Suppressor macrophage (primary cell): ENCODE results near the gene B3GNT5.

Experiments
- DNase-seq, 4 experiments: peaks; one replicate each; pipeline ENCODE4 v3.0.0-alpha.2; 2020 to 2022

Gene B3GNT5

DNA sequence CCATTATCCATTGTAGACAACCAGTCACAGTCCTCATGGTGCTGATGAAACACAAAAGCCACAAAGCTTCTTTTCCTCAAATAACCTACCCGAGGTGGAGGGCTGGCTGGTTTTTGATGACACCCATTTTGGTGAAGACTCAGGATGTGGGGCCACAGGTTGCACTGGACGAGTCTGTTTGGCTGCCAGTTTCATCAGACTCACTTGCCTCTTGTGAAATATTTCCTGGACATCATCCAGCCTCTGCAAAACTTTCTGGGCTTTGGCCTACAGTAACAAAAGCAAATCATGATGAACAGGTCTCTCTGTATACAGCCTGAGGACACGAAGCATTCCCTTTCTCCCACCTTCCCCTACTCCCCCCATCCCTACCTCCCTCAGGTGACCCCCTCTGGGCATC, 42.2 kb downstream of the B3GNT5 start:
- peak; percentile 61 to 76 (median 66) for DNase-seq

DNA sequence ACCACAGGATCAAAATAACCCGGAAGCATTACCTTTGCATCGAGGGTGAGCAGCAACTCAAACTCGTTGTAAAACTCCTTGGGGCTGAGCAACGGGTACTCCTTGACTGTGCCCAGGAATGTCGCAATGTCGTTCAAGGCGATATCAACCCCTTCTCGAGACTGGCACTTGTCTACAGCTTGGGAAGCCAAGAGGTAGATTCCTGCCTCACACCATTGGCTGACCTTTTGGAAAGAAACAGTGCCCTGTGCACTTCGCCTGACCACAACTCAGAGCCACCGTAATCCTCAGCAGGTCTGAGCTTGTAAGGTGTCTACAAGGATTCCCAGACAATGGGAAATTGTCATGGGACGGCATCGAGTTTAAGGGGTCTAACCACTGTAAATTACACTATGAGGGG, 43.9 kb downstream of the B3GNT5 start:
- DNase-seq: no peak

DNA sequence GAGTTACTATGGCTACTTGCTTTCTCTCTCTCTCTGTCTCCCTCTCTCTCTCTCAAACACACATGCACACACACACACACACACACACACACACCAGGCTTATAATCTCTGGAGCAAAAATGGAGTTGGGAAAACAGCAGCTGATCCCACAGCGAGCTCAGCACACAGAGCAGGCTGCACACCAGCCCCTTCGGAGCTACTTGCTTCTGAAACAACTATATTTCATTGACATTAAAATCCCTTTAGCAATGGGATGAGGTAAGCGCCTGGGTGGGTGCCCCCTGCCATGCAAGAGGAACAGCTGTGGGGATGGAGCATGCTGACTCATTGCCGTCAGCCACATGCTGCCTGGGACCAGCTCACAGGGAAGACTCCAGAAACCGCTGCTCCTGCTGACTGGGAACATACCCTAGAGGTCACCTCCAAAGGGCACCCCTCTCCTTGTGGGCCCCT, 45.7 kb downstream of the B3GNT5 start:
- peak; percentile 86 to 94 (median 93) for DNase-seq

DNA sequence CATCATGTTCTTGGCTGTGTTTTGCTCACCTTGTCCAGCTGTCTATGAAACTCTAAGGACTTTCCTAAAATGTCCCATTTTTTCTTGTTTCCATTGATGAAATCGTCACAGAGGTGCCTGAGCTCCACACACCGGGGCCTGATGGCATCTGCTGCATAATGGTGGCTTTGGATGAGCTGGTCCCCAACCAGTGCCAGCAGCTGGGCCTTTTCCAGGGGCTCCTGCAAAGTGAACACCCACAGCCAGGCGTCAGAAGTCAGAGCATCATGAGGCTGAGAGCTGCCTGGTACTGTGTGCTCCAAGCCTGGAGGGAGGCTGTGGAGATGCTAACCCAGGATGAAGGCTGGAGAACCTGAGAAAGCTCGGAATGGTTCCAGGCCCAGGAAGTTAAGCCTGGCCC, 46.9 kb downstream of the B3GNT5 start:
- DNase-seq: no peak

DNA sequence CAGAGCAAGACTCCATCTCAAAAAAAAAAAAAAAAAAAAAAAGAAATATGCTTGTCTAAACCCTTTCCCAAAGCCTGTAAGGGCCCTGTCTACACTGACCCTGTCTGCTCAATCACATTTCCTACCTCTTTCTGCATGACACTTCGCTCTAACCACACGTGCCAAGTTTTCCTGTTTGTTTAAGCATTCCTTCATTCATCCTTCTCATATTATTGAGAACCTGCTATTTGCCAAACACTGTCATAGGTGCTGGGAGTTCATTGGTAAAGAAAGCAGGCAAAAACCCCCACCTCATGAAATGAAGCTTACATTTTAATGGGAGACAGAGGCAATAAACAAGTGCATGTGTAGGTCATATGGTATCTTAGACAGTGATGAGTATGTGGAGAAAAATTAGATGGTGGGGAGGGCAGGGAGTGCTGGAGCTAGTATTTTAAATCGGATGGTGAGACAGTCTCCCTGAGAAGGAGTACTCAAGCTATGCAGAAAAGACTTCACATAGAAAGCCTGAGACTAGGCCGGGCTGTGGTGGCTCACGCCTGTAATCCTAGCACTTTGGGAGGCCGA, 48.0 kb downstream of the B3GNT5 start:
- DNase-seq: no peak

DNA sequence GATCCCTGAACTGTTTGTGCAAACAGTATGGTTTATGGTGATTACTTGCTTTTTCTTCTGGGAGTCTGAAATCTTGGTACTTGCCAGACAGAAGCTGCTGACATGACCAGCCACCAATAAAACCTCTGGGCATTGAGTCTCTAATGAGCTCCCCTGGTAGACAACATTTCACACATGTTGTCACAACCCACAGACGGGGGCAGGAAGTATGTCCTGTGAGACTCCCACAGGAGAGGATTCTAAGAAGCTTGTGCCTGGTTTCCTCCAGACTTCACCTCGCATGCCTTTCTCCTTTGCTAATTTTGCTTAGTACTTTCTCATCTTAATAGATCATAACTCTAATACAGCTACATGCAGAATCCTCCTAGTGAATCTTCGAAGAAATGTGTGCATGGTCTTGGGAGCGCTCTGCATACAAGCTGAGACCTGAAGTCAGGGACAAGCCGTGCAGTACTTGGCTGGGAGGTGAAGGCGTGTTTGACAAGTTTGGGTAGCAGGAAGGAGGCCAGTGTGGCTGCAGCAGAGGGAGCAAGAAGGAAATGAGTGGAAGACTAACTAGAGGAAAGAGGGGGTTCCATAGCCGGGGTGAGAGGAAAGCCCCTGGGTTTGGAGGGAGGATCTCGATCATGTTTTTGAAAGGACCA, 49.0 kb downstream of the B3GNT5 start:
- peak; percentile 54 to 71 (median 70) for DNase-seq

DNA sequence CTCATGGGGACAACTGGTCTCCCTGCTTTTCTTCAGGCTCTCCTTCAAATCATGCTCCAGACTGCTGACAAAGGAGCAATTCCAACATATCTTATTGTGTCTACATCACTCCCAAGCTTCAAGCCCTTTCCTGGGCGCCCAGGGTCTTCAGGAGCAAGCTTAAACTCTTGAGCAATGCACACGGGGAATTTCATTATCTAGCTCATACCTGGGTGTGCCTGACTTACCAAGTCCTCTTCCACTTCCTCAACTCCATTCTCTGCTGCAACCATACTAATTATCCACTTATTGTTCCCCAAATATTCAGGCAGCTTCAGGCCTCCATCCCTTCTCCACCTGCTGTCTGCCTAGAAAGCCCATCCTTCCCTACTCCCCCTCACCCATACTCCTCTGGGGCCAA, 50.6 kb downstream of the B3GNT5 start:
- peak in 2 of 4 experiments; percentile 15 to 23 for DNase-seq

DNA sequence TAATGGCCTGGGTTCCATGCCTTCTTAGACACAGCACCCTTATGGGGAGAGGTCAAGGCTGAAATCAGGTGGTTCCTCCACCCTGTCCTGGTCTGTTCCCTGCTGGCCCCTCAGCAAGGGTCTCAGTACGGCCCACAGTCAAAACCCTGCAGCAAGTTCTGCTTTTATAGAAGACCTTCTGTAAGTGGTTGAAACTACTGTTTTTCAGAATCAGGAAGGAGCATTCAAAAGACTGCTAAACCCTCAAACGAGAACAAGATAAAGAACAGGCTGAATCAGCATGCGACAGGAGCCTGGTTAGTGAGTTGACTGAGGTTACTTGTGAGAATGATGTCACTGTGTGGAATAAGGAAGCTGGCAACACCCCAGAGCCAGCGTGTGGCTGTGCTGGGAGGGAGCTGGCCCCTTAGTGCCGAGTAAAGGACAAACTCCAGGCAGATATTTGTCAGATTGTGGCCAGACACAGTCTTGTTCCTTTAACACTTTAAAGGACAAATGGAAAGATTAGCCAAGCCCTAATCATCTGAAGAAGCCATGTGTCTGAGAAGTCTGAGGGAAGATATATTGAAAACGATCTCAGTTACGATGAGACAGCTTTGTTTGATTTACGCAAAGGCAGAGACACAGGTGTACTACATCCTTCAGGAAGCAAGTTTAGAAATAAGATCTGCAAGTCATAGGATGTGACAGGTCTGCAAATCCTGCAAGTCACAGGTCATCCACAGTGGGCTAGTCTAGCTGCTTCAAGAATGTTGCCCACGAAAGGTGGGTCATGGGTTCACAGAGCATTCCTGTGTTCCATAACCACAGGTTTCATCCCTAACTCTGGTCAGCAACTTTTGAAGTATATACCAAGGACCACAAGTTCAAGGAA, 54.0 kb downstream of the B3GNT5 start:
- peak; percentile 92 to 98 (median 95) for DNase-seq

DNA sequence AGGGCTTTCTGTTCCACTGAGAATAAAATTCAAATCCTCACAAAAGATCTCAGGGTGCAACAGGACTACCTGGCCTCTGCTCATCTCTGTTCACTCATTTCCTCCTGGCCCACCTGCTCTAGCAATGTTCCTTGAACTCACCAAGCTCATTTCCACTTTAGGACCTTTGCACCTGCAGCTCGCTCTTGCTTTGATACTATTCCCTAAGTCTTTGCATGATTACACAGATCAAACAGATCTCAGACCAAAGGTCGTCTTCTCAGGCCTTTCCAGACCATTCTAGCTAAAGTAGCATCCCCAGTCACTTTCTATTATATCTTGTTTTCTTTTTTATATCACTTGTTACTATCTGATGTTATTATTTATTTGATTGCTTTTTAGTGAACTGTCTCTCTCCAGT, 54.7 kb downstream of the B3GNT5 start:
- no peak for DNase-seq

DNA sequence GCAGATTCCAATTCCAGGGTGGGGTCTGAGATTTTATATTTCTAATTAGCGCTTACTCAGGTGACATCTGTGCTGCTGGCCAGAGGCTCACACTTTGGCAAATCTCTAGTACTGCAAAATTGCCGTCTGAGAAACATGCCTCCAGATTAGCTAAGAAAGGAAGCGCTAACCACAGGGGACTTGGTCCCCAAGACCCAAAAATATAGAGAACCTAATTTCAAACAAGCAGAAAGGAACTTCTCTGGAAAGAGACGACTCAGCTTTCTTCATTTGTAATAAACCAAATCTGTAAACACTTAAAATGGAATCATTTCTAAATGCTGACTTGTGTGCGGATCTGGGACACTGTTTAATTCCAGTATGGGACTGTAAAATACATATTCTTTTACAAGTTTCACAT, 55.7 kb downstream of the B3GNT5 start:
- peak in 3 of 4 experiments; percentile 41 to 69 (median 56) for DNase-seq

DNA sequence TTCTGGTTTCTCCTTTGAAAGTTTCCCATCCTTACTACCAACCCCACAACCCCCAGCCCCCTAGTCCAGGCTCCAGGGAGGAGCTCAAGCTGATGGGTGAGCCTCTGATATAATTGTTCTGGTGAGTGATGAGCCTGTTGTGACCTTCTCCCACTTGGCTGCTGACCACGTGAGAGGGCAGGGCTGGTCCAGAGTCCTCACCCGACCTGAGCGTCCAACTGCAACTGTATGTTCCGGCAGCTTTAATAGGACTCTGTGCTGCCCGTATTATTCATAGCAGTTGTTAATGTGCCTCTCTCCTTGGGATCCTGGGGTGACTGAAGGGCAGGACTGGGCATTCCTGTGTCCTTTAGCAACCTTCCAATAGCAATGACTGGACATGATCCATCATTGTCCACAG, 56.2 kb downstream of the B3GNT5 start:
- DNase-seq: no peak

DNA sequence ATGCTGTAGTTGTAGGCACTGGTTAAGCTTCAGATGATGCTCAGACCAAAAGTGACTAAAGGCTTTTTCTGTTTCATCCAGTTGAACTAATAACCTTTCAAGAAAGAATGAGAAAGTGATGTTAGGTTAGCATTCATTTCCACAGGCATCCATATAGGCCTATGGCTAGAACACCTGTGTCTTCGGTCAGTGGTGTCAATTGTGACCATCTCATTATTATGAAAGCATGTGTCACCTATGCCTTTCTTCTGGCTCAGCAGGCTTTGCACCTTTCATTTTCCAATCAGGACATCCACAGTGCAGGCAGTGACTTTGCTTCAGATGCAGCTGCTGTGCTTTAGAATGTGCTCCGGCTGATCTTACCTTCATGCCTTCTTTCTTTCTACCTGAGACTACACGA, 57.9 kb downstream of the B3GNT5 start:
- no peak for DNase-seq

DNA sequence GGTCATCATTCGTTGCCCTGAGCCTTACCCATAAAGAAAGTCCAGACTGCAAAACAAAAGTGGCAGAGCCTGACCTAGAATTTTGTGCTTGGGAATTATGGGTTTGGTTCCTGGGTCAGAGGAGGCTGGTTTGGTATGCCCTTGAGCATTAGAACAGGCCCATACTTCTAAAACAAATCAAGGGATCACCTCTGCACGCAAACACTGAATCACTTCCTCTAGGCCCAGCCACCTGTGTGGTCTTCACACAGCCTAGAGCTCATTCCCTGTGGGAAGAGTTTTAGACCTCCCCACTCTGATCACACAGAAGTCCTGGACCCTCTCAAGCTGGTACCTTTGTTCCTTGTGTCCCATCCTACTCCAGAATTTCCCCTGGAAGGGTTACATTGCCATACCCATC, 59.4 kb downstream of the B3GNT5 start:
- DNase-seq: no peak

DNA sequence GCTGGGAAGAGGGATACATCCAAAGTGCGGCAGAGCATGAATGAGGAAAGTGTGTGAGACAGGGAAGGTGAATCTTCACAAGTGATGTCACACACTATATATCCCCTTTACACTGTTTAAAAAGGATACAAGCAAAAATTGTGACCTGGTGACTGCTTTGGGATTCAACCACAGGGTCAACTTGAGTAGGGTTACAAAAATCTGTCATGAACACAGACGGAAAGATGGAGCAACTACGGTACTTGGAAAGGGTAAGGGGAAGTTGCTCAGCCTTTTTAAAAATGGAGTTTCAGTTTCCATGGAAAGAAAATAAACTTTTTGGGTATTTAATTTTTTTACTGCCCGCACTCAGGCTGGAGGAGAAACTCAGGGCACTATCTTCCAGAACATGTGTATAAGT, 60.3 kb downstream of the B3GNT5 start:
- peak in 3 of 4 experiments; percentile 42 to 68 (median 66) for DNase-seq

DNA sequence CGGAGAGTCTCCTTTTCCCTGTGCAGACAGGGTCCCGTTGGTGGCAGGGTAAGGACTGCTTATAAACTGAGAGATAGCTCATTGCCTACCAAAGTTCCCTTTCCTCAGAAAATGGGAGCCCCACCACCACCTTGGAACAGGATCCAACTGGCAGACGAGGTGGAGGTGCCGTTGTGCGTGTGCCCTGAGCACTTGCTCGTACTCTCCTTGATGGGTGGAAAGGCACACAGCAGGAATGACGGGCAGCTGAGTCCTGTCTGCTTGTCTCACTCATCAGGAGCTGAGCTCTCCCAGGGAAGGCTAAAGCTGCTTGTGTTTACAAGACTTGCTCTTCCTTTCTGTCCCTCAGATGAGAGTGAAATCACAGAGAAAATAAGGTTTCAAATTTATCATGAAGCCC, 60.7 kb downstream of the B3GNT5 start:
- no peak for DNase-seq

DNA sequence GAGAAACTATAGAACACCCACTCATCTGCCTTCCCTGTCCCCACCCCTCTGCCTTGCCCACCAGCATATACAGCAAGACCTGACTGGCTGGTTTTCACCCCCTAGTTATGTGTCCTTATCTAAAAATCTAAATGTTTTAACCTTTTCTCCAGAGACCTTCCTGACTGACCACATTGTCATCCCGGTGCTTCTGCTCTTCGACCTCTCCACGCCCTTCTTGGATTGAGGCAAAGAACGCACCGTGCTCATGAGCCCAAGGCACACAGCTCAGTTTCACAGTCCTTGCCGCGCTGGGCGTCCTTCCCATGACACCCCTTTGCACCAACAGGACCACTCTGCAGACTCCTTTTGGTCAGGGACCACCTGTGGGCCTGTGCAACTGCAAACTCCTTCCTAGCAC, 62.7 kb downstream of the B3GNT5 start:
- DNase-seq: no peak

DNA sequence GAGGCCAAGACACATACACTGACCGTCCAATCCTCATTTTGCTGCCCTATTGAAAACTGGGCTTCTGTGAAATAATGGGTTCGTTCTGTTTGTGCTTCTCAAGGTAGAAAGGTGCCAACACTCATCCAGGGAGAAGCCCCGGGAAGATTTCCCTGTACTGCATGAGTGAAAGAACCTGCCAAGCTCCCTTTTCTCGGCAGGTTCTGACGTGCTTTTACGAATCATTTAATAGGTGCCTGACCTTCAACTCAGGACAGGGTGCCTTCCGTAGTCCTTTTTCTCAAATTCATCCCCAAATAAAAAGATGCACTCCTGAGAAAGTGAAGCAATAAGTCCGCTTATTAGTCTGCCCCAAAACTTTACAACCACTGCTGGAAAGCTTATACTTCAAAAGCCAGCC, 64.2 kb downstream of the B3GNT5 start:
- no peak for DNase-seq

DNA sequence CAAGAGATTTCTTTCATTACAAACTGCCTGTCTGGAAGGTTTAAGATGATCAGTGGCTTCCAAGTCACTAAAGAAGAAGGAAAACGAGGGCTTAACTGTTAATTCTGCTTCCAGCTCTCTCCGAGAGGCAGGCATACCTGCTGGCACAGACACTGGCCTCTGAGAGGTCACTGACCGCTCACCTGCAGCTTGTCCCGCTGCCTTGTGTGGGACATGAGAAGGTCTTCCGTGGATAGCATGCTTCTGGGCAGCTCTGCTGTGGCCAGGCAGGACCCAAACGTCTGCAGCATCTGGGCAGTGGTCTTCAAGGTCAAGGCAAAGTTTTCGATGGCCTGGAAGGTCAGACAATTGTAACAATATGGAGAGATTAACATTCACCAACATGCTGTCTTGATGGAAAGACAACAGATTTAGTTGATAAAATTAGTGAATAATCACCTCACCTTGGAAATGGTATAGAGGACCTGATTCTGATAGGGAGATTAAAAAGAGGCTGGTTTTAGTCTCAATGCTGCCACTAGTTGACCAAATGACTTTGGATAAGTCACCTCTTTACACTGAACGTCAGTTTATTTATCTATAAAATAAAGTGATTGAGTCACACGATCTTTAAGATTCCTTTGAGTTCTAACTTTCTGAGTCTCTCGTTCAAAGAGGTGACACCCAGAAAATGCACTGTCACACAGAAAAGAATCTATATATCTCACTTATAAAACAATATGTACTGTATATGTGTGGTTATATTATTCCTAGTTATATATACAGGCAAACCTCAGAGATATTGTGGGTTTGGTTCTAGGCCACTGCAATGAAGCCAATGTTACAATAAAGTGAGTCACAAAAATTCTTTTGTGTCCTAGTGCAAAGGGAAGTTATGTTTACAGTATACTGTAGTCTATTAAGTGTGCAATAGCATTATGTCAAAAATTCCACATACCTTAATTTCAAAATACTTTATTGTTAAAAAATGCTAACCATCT, 65.1 kb downstream of the B3GNT5 start:
- peak in 2 of 4 experiments; percentile 25 to 45 for DNase-seq

DNA sequence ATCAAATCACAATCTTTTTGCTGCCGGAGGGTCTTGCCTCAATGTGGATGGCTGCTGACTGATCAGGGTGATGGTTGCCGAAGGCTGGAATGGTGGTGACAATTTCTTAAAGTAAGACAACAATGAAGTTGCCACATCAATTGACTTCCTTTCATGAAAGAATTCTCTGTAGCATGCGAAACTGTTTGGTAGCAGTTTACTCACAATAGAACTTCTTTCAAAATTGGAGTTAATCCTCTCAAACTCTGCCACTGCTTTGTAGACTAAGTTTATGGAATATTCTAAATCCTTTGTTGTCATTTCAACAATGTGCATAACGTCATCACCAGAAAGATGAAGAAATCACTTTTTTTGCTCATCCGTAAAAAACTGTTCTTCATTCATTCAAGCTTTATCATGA, 65.8 kb downstream of the B3GNT5 start:
- peak in 2 of 4 experiments; percentile 34 to 52 for DNase-seq

DNA sequence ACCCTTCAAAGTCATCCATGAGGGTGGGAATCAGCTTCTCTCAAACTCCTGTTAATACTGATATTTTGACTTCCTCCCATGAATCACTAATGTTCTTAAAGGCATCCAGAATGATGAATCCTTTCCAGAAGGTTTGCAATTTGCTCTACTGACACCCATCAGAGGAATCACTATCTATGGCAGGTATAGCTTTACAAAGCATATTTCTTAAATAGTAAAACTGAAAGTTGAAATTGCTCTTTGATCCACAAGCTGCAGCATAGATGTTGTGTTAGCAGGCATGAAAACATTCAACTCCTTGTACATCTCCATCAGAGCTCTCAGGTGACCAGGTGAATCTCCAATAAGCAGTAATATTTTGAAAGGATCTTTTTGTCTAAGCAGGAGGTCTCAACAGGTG, 66.3 kb downstream of the B3GNT5 start:
- no peak for DNase-seq
